Fibroblast of peridontal ligament (primary cell): Measurements from ENCODE around the gene CCDC178.

Experiments used
- DNase-seq: peaks from one replicate; pipeline ENCODE4 v3.0.0-alpha.2; 2010; ENCODE audit errors: extremely low read depth

CCDC178 gene

GRCh38 chr18:32889615-32890593 is 550.6 kb downstream of the CCDC178 start:
- no peak for DNase-seq

- no peak for DNase-seq
Observed at GRCh38 chr18:32888306-32888705, 552.2 kb downstream of the CCDC178 start.
